NAMALWA (cell line): ENCODE results near the gene DPY19L3.
A peak's percentile ranks its signal among the peaks of the same experiment; 100 is the strongest.
"Not testable (repeated sequence)": the region's sequence is repeated elsewhere in the genome, so short reads cannot be mapped to it uniquely, and the experiment has no call there.

Experiments
- DNase-seq: peaks from one replicate; pipeline ENCODE4 v3.0.0-alpha.2; 2015; ENCODE audit warnings: low spot score

Gene DPY19L3

DNA sequence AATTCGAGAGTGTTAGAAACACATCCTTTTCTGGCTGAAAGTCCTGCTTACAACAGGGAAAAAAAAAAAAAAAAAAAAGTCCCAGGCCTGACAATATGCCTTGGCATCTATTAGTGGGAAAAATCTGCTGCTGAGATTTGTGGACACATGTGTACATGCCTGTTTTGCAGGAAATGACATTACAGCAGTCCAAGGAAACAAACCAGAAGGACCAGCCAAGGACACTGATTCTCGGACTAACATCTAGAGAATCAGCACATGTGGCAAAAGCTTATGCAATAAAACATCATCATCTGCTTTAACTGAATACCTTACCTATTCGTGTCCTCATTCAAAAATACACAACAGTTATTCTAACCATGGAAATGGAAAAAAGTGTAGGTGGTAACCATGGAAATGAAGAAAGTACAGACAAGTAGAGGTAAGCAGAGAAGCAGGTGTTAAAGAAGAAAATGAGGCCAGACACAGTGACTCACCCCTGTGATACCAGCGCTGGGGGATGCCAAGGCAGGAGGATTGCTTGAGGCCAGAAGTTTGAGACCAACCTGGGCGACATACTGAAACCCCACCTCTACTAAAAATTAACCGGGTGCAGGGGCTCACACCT is 9.4 kb upstream of the DPY19L3 start:
- DNase-seq: no peak

DNA sequence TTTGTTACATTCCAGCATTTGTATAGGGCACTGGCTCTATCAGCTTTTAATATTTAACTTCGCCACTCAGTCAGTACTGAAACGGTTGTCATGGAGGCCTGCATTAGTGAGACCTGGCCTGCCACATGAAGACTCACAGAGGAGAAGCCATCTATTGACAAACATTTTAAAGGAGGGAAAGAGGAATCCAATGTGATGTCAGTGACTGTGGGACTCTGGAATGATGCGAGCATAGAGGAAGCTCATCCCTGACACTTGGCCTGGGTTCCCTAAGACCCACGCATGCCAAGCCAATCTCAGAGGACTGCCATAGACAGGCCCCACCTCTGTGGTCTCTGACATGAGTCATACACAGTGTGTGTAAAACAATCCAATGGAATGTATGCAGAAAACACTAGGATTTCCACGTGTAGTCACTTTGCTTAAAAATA is 7.9 kb upstream of the DPY19L3 start:
- no peak for DNase-seq

GRCh38 chr19:32401992-32402391 is 3.6 kb upstream of the DPY19L3 start:
- DNase-seq: no peak

DNA sequence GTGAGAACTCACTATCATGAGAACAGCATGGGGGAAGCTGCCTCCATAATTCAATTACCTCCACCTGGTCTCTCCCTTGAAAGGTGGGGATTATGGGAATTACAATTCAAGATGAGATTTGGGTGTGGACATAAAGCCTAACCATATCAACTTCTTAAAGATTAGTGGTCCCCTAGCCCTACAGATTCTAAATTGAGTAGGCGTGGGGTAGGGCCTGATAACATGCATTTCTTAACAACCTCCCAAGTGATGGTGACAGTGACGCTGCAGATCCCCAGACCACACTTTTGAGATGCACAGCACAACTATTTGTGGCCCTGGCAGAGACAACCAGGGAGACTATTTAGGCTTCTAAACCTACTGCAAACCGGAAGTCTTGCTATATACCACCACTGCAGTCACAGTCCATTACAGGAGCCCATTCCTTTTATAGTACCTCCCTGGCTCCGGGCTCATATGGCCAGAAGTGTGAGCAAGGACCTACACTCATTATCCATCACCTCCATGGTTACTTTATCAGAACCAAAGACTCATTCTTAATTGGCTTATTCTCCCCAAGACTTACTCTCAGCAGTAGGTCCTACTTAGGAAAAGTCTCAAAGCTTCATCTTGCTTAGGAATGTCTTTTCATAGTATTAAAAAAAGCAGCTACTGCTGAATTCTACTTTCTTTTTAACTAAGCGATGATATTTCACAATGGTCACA is 2.1 kb upstream of the DPY19L3 start:
- DNase-seq: no peak

- DNase-seq: no peak
Observed at GRCh38 chr19:32404213-32404932, 1.2 kb upstream of the DPY19L3 start.

- DNase-seq: peak; percentile 26
Observed at GRCh38 chr19:32404933-32405430, 588 bp upstream of the DPY19L3 start.

DNA sequence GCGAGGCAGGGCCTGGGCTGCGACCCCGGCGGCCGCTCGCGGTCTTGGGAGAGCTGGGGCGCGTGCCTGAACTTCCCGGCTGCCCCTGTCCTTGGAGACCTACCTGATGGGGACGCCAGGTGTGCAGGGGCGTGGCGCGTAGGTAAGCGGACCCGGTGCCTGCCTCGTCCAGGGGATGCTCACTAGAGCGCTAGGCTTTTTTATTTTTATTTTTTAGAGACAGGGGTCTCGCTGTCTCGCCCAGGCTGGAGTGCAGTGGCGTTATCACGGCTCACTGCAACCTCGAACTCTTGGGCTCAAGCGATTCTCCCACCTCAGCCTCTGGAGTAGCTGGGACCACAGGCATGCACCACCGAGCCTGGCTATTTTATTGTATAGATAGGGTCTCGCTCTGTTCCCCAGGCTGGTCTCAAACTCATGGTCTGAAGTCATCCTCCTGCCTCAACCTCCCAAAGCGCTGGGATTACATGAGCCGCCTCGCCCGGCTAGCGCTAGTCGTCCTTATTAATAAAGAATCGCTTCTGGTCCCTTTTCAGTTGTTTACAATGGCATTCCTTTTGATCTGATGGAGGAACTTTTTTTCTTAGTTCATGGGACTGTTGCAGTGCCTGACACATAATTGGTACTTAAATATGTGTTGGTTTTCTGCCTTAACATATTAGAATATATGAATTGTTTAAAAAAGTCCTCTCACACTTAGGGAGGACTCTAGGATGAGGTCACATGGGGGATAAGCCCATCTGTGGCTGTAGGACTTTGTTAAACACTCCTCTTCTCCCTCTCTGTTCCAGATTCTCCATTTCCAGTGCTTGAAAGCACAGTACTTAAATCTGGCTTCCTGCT is 812 bp downstream of the DPY19L3 start:
- no peak for DNase-seq

GRCh38 chr19:32407004-32407992 is 1.7 kb downstream of the DPY19L3 start:
- DNase-seq: no peak

- DNase-seq: no peak
Observed at GRCh38 chr19:32415246-32415645, 9.7 kb downstream of the DPY19L3 start.

- no peak for DNase-seq
Observed at GRCh38 chr19:32415669-32416068, 10.1 kb downstream of the DPY19L3 start.

DNA sequence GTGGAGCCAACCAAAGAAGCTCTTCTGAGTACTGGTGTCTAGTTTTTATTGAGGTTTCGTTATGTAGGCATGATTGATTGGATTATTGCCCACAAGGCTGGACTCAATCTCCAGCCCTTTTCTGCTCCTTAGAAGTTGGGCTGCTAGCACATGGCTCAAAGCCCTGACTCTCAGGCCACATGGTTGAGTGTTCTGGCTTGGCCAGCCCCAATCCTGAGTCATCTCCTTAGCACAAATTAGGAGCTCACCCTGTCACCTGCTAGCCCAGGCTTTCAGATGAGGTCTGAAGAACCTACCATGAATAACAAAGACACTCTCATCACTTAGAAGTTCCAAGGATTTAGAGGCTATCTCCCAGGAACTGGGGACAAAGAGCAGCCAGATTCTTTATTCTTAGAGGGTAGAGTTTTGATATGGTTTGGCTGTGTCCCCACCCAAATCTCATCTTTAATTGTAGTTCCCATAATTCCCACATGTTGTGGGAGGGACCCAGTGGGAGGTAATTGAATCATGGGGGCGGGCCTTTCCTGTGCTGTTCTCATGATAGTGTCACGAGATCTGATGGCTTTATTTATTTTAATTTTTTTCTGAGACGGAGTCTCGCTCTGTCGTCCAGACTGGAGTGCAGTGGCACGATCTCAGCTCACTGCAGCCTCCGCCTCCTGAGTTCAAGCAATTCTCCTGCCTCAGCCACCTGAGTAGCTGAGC is 11.3 kb downstream of the DPY19L3 start:
- no peak for DNase-seq

- DNase-seq: no peak
Observed at GRCh38 chr19:32418155-32418554, 12.6 kb downstream of the DPY19L3 start.

DNA sequence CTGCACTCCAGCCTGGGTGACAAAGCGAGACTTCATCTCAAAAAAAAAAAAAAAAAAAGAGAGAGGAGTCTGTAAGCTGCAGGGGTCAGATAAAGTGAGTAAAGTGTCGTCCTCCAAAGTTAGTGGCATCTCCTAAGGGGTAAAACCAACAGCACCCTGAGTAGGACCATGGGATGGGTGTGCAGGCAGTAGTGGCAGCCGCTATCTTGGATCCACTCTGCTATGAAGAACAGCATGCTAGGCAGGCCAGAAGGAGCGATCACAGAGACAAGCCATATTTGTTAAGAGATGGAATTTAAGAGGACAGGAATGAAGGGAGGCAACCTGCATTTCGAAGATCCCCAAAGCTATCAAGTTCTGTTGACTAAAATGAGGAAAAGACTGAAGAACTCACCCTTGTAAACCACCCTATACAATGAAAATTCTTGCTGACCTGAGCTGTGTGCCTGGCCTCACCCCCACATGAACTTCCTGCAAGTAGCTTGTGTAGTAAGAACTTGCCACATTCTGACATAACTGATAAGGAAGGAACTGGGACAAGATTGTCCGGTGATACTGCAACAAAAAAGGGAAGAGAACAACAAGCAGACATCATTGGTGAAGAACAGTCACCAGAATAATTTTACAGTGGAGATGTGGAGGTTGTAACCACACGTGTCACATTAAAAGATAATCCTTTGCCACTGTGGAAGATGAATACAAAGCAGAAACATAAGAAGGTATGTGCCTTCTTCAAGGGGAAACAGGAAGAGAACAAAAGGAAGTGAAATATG is 16.2 kb downstream of the DPY19L3 start:
- DNase-seq: no peak

- no peak for DNase-seq
Observed at GRCh38 chr19:32422435-32422834, 16.9 kb downstream of the DPY19L3 start.

- not testable (repeated sequence) for DNase-seq
Observed at GRCh38 chr19:32423944-32424343, 18.4 kb downstream of the DPY19L3 start.

GRCh38 chr19:32427536-32427935 is 22.0 kb downstream of the DPY19L3 start:
- no peak for DNase-seq

DNA sequence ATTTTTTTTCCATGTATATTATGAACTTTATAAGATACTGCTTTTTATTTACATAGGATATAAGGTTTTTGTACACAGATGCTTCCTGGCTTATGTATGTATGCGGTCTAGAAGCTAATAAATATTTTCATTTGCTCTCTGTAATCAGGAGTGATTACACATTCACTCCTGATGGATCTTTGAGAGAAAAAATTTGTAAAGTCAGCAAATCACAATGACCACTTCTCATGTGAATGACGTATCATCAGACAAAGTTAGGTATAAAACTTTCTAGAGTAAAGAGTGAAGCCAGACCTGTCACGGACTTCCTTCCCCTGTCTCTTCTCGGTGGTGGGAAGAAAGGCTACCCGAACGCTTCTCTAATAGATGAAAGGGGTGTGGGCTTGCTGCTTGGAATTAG is 31.1 kb downstream of the DPY19L3 start:
- DNase-seq: no peak

DNA sequence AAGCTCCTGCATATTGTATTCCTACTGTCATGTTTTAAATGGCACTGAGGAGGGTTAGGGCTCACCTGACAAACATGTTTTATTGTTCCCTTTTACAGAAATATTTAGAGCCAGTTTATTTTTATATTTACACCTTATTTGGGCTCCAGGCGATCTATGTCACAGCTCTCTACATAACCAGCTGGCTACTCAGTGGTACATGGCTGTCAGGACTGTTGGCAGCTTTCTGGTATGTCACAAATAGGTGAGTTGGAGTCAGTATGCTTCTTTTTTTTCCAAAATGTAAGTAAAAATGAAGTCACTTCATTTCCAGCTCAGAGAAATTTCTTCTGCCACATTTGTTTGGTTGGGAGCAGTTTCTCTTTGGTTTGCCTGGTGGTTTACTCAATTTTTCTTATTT is 31.5 kb downstream of the DPY19L3 start:
- no peak for DNase-seq

GRCh38 chr19:32438751-32439150 is 33.2 kb downstream of the DPY19L3 start:
- DNase-seq: no peak
